ENCODE data around the gene GIPC1. TPM values are rescaled to one million over a fixed set of nuclear protein-coding genes. Genes with fewer than 3 reads are reported as not detected.
A peak's percentile ranks its signal among the peaks of the same experiment; 100 is the strongest.

The GIPC1 gene
- total RNA-seq, 6 experiments from 2014 or later, result 25.2 to 63.5 (median 29.8) TPM

DNA sequence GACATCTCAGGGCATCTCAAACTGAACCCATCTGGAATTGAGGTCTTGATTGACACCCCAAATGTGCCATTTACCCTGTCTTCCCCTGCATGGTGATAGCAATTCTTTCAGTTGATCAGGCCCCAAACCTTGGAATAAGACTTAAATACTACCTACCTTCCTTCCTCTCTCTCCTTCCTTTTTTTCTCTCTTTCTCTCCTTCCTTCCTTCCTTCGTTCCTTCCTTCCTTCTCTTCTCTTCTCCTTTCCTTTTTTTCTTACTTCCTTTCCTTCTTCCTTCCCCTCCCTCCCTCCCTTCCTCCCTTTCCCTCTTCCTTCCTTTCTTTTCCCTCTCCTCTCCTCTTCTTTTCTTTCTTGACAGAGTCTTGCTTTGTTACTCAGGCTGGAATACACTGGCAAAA lies 7.4 kb upstream of the GIPC1 start:
- DNase-seq (no peak), ATAC-seq (no peak)
- Histone ChIP-seq H3K9me3 (no peaks in the 10 kb centered on the region), H3K36me3 (no peaks in the 10 kb centered on the region), H3K27me3 (no peaks in the 10 kb centered on the region), H3K4me1 (peaks cover 0 to 23% (median 7%) of the 10 kb centered on the region in 4 donors), H3K4me3 (no peak overlapping the region), H3K27ac (peak overlapping the region in 1 of 3 donors; percentile 21)
- intact Hi-C loops (cut with DNase I), result loop anchor here in 1 of 2 donors (10.0 kb wide), 1 partner anchor 52 kb away; no protein-coding TSS in a partner anchor
- TF ChIP-seq, protein P1, sequence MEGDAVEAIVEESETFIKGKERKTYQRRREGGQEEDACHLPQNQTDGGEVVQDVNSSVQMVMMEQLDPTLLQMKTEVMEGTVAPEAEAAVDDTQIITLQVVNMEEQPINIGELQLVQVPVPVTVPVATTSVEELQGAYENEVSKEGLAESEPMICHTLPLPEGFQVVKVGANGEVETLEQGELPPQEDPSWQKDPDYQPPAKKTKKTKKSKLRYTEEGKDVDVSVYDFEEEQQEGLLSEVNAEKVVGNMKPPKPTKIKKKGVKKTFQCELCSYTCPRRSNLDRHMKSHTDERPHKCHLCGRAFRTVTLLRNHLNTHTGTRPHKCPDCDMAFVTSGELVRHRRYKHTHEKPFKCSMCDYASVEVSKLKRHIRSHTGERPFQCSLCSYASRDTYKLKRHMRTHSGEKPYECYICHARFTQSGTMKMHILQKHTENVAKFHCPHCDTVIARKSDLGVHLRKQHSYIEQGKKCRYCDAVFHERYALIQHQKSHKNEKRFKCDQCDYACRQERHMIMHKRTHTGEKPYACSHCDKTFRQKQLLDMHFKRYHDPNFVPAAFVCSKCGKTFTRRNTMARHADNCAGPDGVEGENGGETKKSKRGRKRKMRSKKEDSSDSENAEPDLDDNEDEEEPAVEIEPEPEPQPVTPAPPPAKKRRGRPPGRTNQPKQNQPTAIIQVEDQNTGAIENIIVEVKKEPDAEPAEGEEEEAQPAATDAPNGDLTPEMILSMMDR (IDR thresholded peaks at IDR 0.05), result no peak
- TF ChIP-seq POLR2A (IDR thresholded peaks at IDR 0.05), result no peak
- 69% methylated on average over 1 of the region's 1 CpG for WGBS (ENCODE audit: insufficient coverage, low coverage, low lambda C conversion rate, missing lambda C conversion rate)

DNA sequence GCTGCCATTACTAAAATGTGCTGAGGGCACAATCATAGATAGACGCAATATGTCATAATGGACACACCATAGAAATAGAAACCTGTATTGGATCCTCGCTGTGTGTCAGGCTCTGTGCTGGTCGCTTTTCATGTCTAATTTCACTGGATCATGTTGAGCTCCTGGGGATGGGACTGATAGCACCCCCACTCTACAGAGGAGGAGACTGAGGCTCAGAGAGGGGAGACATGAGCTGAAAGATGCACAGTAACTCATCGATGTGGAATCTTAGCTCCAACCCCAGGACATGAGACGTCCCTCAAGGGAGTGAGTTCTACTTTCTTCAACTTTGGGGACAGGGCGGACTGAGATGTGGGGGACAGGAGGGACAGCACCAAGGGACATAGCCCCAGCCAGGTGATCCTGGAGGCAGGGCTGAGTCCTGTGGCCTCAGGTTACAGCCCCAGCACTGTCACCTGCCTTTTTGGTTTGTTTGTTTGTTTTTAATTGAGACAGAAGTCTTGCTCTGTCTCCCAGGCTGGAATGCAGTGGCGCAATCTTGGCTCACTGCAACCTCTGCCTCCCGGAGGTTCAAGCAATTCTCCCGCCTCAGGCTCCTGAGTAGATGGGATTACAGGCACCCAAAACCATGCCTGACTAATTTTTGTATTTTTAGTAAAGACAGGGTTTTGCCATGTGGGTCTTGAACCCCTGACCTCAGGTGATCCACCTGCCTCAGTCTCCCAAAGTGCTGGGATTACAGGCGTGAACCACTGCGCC lies 6.6 kb upstream of the GIPC1 start:
- Histone ChIP-seq H3K36me3 (no peaks in the 10 kb centered on the region), H3K4me1 (peaks cover 0 to 30% (median 10%) of the 10 kb centered on the region in 4 donors), H3K27me3 (no peaks in the 10 kb centered on the region), H3K4me3 (no peak overlapping the region), H3K27ac (peak overlapping the region in 2 of 3 donors; percentile 72 to 75), H3K9me3 (no peaks in the 10 kb centered on the region)
- 57% methylated on average over 7 of the region's 11 CpGs for WGBS (ENCODE audit: insufficient coverage, low coverage, low lambda C conversion rate, missing lambda C conversion rate)
- TF ChIP-seq, protein P1 (IDR thresholded peaks at IDR 0.05), result no peak
- TF ChIP-seq POLR2A (IDR thresholded peaks at IDR 0.05), result no peak
- ATAC-seq, result peak; percentile 84 to 90 (median 85)
- intact Hi-C loops (cut with DNase I), result loop anchor here in 1 of 2 donors (10.0 kb wide), 1 partner anchor 52 kb away; no protein-coding TSS in a partner anchor
- DNase-seq, result peak; percentile 60 to 79 (median 78)

DNA sequence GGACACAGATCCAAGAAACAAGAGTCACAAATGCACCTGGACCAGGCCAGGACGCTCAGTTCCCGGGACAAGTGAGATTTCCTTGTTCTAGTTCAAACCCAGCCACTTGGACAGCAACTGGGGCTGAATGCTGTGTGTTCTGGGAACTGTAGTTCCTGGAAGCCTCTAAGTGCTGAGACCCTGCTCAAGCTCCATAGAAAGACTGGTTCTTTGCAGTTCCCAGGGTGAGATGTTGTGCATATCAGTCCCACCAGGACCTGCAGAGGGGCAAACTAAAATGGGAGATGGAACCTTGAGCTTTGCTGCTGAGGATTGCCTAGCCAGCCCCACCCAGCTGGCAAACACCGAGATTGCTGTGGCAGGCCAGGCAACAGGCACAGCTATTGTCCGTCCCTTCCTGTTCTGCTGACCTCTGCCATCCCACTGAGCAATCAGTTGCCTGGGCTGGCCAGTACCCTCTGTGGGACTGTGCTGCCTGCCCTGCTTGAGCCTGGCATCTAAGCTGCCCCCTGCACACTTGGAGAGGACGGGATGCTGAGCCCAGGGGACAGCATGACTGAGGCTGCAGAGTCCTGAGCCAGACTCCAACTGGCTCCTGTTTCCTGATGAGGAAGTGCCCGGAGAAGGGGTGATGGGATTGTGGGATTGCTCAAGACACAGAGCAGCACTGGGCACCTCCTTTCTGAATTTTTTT lies 1.4 kb upstream of the GIPC1 start:
- DNase-seq (peak; percentile 64 to 84 (median 77)), ATAC-seq (peak; percentile 51 to 67 (median 59))
- TF ChIP-seq POLR2A (IDR thresholded peaks at IDR 0.05), result no peak
- TF ChIP-seq, protein P1 (IDR thresholded peaks at IDR 0.05), result no peak
- Histone ChIP-seq H3K36me3 (no peaks in the 10 kb centered on the region), H3K27ac (peak overlapping the region; percentile 15 to 81 (median 74)), H3K9me3 (no peaks in the 10 kb centered on the region), H3K27me3 (no peaks in the 10 kb centered on the region), H3K4me3 (no peak overlapping the region), H3K4me1 (peaks cover 0 to 43% (median 16%) of the 10 kb centered on the region in 4 donors)
- intact Hi-C loops (cut with DNase I), result no loop called here
- WGBS (ENCODE audit: insufficient coverage, low coverage, low lambda C conversion rate, missing lambda C conversion rate), result 36% methylated on average over 3 of the region's 6 CpGs

DNA sequence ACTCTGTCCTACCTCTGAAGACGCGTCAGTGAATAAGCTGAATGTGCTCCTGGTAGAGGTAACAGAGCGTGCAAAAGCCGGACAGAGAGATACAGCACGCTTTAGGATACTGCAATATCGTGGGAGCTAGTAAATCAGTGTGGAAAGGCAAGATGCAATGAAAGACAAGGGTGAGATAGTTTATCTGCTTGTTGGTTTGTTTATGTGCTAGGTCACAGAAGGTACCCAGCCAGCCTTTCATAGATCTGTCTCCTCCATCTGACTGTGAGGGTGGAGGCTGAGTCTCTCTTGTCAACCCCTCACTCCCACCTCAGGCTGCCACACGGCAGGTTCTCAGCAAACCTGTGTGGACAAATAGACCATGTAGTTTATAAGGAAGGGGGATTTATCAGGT lies 904 bp upstream of the GIPC1 start:
- intact Hi-C loops (cut with DNase I), result no loop called here
- Histone ChIP-seq H3K4me1 (peaks cover 0 to 39% (median 14%) of the 10 kb centered on the region in 4 donors), H3K4me3 (peak overlapping the region in 1 of 3 donors; percentile 82), H3K27me3 (no peaks in the 10 kb centered on the region), H3K27ac (peak overlapping the region; percentile 15 to 81 (median 74)), H3K36me3 (no peaks in the 10 kb centered on the region), H3K9me3 (no peaks in the 10 kb centered on the region)
- no peak for TF ChIP-seq POLR2A (IDR thresholded peaks at IDR 0.05)
- TF ChIP-seq, protein P1 (IDR thresholded peaks at IDR 0.05), result no peak
- no peak for DNase-seq
- WGBS (ENCODE audit: insufficient coverage, low coverage, low lambda C conversion rate, missing lambda C conversion rate), result 42% methylated on average over 7 of the region's 7 CpGs
- ATAC-seq, result peak in 2 of 4 donors; percentile 1 to 3

Measured in right lobe of liver (tissue), 6 donors.